ENCODE results near the gene LDLRAD2. TPM values are rescaled to one million over a fixed set of nuclear protein-coding genes. Genes with fewer than 3 reads are reported as not detected.
"Not testable (repeated sequence)": the region's sequence is repeated elsewhere in the genome, so short reads cannot be mapped to it uniquely, and the experiment has no call there.

The LDLRAD2 gene
- total RNA-seq, 1 experiment from 2014 or later, result not detected

- POLR2A ChIA-PET, result interaction anchor here (1.0 to 1.6 kb wide), 3 partner anchors 9 to 12 kb away, joined by 3 to 9 read pairs (median 4); partner anchors contain the start of gene USP48
- no peaks in the 10 kb centered on the region for H3K9me3 Mint-ChIP-seq (ENCODE audit: unreplicated experiment)
- CTCF ChIA-PET, result no interaction called here
- no peaks in the 10 kb centered on the region for H3K27me3 Mint-ChIP-seq (ENCODE audit: insufficient read depth, unreplicated experiment)
- BruUV-seq (replicated peaks), result no TSS peak
- DNase-seq (ENCODE audit: unreplicated experiment), result no peak
- intact Hi-C loops (cut with micrococcal nuclease), result no loop called here
- H3K4me3 Mint-ChIP-seq (ENCODE audit: unreplicated experiment), result no peak overlapping the region
- no peak for TF ChIP-seq CTCF (IDR thresholded peaks at IDR 0.05; ENCODE audit: unreplicated experiment)
- H3K27ac Mint-ChIP-seq (ENCODE audit: low read depth, unreplicated experiment), result no peak overlapping the region
- peaks cover 12% of the 10 kb centered on the region for H3K36me3 Mint-ChIP-seq (ENCODE audit: insufficient read depth, unreplicated experiment)
- peaks cover 18% of the 10 kb centered on the region for H3K4me1 Mint-ChIP-seq (ENCODE audit: insufficient read depth, unreplicated experiment)
Measured at GRCh38 chr1:21773585-21773984, 38.5 kb upstream of the LDLRAD2 start.

- Mint-ChIP-seq H3K9me3 (ENCODE audit: unreplicated experiment) (no peaks in the 10 kb centered on the region), H3K4me1 (ENCODE audit: insufficient read depth, unreplicated experiment) (peaks cover 18% of the 10 kb centered on the region), H3K4me3 (ENCODE audit: unreplicated experiment) (no peak overlapping the region), H3K27ac (ENCODE audit: low read depth, unreplicated experiment) (no peak overlapping the region), H3K27me3 (ENCODE audit: insufficient read depth, unreplicated experiment) (no peaks in the 10 kb centered on the region), H3K36me3 (ENCODE audit: insufficient read depth, unreplicated experiment) (peaks cover 6% of the 10 kb centered on the region)
- CTCF ChIA-PET, result no interaction called here
- intact Hi-C loops (cut with micrococcal nuclease), result no loop called here
- no peak for DNase-seq (ENCODE audit: unreplicated experiment)
- no TSS peak for BruUV-seq (replicated peaks)
- POLR2A ChIA-PET, result interaction anchor here (0.6 kb wide), 1 partner anchor 138 kb away, joined by 3 read pairs; no protein-coding TSS in a partner anchor
- no peak for TF ChIP-seq CTCF (IDR thresholded peaks at IDR 0.05; ENCODE audit: unreplicated experiment)
Measured at GRCh38 chr1:21774835-21775549, 37.1 kb upstream of the LDLRAD2 start.

GRCh38 chr1:21775550-21775914, 36.5 kb upstream of the LDLRAD2 start:
- Mint-ChIP-seq H3K4me1 (ENCODE audit: insufficient read depth, unreplicated experiment) (peaks cover 19% of the 10 kb centered on the region), H3K9me3 (ENCODE audit: unreplicated experiment) (no peaks in the 10 kb centered on the region), H3K27ac (ENCODE audit: low read depth, unreplicated experiment) (peak overlapping the region; percentile 27), H3K36me3 (ENCODE audit: insufficient read depth, unreplicated experiment) (peaks cover 6% of the 10 kb centered on the region), H3K4me3 (ENCODE audit: unreplicated experiment) (no peak overlapping the region), H3K27me3 (ENCODE audit: insufficient read depth, unreplicated experiment) (no peaks in the 10 kb centered on the region)
- no TSS peak for BruUV-seq (replicated peaks)
- intact Hi-C loops (cut with micrococcal nuclease), result no loop called here
- ChIA-PET POLR2A (no interaction called here), CTCF (no interaction called here)
- no peak for TF ChIP-seq CTCF (IDR thresholded peaks at IDR 0.05; ENCODE audit: unreplicated experiment)
- no peak for DNase-seq (ENCODE audit: unreplicated experiment)

DNA sequence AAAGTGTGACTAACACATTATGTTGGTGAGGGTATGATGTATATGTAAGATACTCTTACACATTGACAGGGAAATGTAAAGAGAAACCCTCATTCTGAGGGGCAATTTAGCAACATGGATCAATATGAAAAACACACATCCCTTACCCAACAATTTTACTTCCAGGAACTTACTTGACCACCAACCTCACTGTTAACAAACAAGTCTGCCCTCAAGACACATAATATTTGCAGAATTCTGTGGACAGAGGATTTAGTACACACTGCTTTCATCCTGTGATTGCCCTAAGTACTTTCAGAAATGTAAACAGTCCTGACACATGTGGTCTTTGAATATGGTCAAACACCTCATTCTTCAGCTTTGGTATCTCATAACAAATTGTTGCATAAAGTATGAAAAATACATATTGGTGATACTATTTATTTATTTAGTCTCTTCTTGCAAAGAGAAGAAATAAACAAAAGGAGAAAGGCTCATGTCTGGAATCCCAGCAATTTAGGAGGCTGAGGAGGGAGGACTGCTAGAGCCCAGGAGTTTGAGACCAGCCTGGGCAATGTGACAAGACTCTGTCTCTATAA, 36.0 kb upstream of the LDLRAD2 start:
- BruUV-seq (replicated peaks), result no TSS peak
- CTCF ChIA-PET, result interaction anchor here (0.5 kb wide), 1 partner anchor 289 kb away, joined by 3 read pairs; no protein-coding TSS in a partner anchor
- Mint-ChIP-seq H3K27ac (ENCODE audit: low read depth, unreplicated experiment) (peak overlapping the region; percentile 27), H3K27me3 (ENCODE audit: insufficient read depth, unreplicated experiment) (no peaks in the 10 kb centered on the region), H3K4me3 (ENCODE audit: unreplicated experiment) (no peak overlapping the region), H3K9me3 (ENCODE audit: unreplicated experiment) (no peaks in the 10 kb centered on the region), H3K4me1 (ENCODE audit: insufficient read depth, unreplicated experiment) (peaks cover 19% of the 10 kb centered on the region), H3K36me3 (ENCODE audit: insufficient read depth, unreplicated experiment) (peaks cover 6% of the 10 kb centered on the region)
- no peak for DNase-seq (ENCODE audit: unreplicated experiment)
- no peak for TF ChIP-seq CTCF (IDR thresholded peaks at IDR 0.05; ENCODE audit: unreplicated experiment)
- POLR2A ChIA-PET, result no interaction called here
- intact Hi-C loops (cut with micrococcal nuclease), result no loop called here

DNA sequence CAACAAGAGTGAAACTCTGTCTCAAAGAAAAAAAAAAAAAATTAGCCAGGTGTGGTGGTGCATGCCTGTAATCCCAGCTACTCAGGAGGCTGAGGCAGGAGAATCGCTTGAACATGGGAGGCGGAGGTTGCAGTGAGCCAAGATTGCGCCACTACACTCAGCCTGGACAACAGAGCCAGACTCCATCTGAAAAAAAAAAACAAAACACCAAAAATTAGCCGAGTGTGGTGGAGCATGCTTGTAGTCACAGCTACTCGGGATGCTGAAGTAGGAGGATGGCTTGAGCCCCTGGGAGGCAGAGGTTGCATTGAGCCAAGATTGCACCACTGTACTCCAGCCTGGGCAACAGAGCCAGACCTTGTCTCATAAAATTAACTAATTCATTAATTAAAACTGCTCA, 35.1 kb upstream of the LDLRAD2 start:
- H3K4me1 Mint-ChIP-seq (ENCODE audit: insufficient read depth, unreplicated experiment), result peaks cover 19% of the 10 kb centered on the region
- H3K9me3 Mint-ChIP-seq (ENCODE audit: unreplicated experiment); H3K36me3 Mint-ChIP-seq (ENCODE audit: insufficient read depth, unreplicated experiment); DNase-seq (ENCODE audit: unreplicated experiment); intact Hi-C loops (cut with micrococcal nuclease); BruUV-seq (replicated peaks); H3K4me3 Mint-ChIP-seq (ENCODE audit: unreplicated experiment); H3K27ac Mint-ChIP-seq (ENCODE audit: low read depth, unreplicated experiment); H3K27me3 Mint-ChIP-seq (ENCODE audit: insufficient read depth, unreplicated experiment): not testable (repeated sequence)
- POLR2A ChIA-PET, result interaction anchor here (0.7 to 1.5 kb wide), 2 partner anchors 11 to 70 kb away, joined by 4 read pairs; no protein-coding TSS in a partner anchor
- CTCF ChIA-PET, result interaction anchor here (0.7 kb wide), 2 partner anchors 124 to 160 kb away, joined by 3 to 5 read pairs; partner anchors contain the start of gene HSPG2
